Epithelial cell of prostate (primary cell): ENCODE data around the gene MAP2.
"Not testable (repeated sequence)": the region's sequence is repeated elsewhere in the genome, so short reads cannot be mapped to it uniquely, and the experiment has no call there.

ENCODE experiments used
- DNase-seq: peaks from one replicate; pipeline ENCODE4 v3.0.0-alpha.2; 2011; ENCODE audit warnings: low read depth, low spot score
- H3K27ac ChIP-seq: fragments of 450-650 bp; 2 replicates; pipeline ENCODE4 v1.5.1; 2017; ENCODE audit warnings: mild to moderate bottlenecking

Gene MAP2

DNA sequence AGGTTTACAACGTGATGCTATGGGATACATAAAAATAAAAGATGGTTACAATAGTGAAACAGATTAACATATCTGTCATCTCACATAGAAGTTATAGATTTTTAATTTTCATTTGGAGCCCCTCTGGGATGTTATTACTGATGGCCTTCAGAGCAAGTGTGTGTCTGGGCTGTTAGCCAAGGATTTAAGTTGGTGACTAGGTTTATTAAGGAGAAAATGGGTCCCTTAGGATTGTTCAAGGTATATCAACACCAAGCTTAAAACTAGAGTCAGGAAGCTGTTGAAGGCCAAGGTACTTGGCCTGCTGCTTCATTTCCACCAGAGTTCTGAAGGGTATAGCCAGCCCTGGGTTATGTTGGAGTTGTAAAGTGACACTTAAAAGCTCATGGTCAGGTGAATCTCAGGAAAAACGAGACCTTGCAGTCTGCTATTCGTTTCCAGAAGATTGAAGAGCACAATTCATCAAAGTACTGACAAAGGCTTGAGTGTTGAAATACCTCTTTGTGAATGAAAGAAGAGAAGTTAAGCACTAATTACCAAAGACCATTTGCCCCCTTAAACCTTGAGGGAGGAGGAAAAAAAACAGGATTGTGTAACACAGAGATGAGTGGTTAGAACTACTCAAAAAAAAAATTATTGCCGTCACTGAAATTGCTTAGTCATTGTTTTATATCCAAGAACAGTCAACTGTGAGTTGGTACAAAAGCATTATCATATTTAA, 48.4 kb downstream of the MAP2 start:
- peak overlapping the region; percentile 79 for H3K27ac ChIP-seq
- DNase-seq, result peak; percentile 16

DNA sequence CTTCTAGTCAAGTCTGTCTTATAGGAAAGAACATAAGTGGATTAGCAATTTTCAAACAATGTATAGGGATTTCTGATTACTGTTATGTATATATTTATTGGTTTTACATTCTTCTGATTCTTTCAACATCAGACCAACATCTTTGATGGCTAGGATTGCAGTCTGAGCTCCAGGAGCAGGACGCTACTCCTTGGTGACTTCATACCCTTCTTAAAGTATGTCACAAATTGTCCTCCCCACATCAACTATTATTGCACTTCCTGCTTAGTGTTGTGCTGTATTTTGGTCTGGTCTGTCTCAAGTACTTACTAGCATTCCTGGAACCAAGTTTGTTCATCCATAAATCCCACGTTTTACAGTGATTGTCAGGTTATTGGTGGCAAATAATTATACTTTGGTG, 49.0 kb downstream of the MAP2 start:
- no peak for DNase-seq
- H3K27ac ChIP-seq, result peak overlapping the region; percentile 79

DNA sequence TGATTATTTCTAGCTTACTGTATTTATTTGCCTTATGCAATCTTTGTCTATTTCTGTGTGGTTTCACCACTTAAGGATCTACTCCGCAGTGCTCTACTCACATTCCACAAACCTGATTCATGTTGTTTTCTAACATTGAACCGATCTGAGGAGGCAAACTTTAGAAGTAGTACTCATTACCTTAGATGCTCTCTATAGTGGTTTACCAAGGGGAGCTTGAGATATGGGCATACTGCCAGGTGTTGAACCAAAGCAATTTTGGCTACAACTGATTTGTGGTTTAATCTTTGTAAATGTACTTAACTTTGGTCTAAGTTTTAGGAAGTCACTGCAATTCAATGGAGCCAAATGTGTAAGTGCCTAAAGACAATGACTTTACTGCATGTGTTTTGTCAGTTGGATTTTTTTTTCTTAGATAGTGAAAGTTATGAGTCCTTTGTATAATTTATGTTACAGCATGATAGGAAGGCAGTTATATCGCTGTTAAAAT, 50.1 kb downstream of the MAP2 start:
- DNase-seq, result peak; percentile 68
- H3K27ac ChIP-seq, result peak overlapping the region; percentile 79

DNA sequence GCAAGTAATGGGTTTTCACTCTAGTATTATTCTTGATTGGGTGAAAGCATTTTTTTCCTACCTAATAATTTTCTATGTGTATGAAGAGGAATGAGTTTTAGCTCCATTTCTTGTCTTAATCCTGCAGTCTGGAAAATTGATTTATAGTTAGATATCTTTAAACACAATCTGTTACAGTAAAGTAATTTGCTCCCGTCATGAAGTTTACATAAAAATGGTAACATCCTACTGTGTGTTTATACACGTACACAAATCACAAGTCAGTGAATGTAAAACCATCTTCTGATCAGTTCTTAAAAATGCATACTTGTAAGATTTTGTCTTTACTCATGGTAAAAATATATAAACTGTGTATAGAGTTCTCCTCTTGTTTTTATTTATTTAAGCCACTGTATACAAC, 51.1 kb downstream of the MAP2 start:
- no peak for DNase-seq
- H3K27ac ChIP-seq, result no peak overlapping the region

DNA sequence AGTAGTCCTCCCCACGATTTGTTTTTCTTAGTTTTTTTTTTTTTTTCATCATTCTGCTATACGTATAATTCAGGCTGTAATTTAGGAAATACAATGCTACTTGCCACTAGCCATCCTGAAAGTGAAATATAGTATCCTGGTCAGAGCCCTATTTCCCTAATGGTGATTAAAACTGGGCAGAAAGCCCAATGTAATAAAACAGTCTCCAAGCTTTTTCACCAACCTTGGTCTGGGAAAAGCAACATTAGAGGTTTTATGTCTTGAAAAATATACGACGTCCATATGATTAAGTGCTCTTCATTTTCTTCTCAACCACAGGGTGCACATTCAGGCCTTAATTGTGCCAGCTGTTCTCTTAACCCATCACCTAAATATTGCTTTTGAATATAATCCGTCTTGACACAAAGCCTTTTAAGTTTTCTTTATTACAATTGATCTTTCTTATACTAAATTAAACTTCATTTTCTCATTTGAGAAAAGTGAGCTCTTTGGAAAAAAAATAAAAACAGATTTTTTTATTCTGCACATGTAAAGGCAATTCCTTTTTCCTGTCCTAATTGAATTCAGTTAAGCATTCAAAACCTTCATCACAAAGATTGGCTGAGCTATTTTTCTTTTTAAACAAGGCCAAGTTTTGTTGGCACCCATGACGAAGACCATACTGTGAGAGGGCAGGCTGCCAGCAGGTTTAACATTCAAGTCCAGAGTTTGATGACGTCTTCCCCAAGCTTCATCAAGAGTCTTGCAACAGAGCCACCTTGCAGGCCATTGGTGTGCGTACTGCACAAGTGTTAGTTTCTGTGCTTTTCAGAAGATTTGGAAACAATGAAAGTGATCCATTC, 52.7 kb downstream of the MAP2 start:
- DNase-seq, result peak; percentile 24
- H3K27ac ChIP-seq, result no peak overlapping the region

DNA sequence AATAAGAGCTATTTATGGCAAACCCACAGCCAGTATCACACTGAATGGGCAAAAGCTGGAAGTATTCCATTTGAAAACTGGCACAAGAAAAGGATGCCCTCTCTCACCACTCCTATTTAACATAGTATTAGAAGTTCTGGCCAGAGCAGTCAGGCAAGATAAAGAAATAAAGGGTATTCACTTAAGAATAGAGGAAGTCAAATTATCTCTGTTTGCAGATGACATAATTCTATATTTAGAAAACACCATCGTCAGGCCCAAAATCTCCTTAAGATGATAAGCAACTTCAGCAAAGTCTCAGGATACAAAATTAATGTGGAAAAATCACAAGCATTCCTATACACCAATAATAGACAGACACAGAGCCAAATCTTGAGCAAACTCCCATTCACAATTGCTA, 68.4 kb downstream of the MAP2 start:
- not testable (repeated sequence) for H3K27ac ChIP-seq, DNase-seq

DNA sequence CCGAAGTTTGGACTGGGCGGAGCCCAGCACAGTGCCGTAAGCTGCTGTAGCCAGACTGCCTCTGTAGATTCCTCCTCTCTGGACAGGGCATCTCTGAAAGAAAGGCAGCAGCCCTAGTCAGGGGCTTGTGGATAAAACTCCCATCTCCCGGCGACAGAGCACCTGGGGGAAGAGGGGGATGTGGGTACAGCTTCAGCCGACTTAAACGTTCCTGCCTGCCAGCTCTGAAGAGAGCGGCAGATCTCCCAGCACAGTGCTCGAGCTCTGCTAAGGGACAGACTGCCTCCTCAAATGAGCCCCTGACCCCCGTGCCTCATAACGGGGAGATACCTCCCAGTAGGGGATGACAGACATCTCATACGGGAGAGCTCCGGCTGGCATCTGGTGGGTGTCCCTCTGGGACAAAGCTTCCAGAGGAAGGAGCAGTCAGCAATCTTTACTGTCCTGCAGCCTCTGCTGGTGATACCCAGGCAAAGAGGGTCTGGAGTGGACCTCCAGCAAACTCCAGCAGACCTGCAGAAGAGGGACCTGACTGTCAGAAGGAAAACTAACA, 71.3 kb downstream of the MAP2 start:
- H3K27ac ChIP-seq, result peak overlapping the region; percentile 73

DNA sequence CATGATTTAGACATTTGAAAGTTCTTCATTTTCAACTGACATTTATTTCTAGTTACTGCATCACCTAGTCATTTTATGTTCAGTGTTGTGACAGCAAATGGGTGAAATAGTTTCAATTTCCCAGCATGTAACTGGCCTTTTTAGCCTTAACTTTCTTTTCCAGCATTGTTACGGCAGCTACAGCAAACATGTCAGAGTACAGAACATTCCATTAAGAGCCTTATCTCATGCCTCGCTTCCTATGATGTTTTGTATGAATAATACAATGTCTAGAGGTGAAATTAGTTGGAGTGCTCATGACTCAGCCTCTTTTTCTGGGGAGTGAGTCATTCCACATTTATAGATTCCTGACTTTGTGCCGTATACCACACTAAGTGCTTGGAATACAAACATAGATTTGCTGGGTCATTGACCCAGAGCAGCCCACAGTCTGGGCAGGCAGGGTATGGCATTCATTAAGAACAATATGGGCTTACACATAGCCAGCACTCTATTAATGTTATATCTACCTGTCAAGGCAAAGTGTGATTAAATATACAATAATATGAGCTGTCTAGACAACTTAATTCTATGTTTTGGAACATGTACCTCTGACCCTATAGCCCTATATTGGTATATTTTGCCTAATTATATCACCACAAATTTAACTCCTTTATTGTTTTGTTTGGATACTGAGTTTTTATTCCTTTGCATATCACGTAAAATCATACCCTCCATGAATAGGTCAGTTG, 72.2 kb downstream of the MAP2 start:
- peak overlapping the region; percentile 73 for H3K27ac ChIP-seq
- peak; percentile 92 for DNase-seq

More for the DNA sequence above, 71.3 kb downstream of the MAP2 start:
- not testable (repeated sequence) for DNase-seq

DNA sequence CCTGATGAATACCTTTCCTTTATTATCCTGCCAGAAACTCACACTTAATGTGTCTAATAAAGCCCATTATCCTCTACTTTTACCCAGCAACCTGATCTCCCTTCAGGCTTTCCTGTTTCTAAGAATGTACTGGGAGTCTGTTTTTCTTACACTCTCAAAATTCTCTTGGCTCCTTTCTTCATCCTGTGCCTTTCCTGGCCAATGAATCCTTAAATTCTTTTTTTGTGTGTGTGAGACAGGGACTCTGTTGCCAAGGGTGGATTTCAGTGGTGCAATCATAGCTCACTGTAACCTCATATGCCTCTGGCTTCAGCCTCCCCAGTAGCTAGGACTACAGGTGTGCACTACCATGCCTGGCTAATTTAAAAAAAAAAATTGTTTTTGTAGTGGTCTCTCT, 72.7 kb downstream of the MAP2 start:
- peak overlapping the region; percentile 73 for H3K27ac ChIP-seq
- no peak for DNase-seq

DNA sequence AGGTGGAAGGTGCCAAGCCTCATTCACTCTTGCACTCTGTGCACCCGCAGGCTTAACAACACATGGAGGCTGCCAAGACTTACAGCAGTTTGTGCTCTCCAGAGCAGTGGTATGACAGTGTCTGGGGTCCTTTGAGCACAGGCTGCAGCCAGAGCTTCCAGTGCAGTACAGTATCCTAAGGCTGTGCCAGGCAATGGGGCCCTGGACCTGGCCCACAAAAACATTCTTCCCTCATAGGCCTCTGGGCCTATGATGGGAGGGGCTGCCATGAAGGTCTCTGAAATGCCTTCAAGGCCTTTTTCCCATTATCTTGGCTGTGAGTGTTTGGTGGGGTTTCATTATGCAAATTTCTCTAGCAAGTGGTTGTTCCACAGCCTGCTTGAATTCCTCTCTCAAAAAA, 74.8 kb downstream of the MAP2 start:
- DNase-seq, result no peak
- H3K27ac ChIP-seq, result no peak overlapping the region

DNA sequence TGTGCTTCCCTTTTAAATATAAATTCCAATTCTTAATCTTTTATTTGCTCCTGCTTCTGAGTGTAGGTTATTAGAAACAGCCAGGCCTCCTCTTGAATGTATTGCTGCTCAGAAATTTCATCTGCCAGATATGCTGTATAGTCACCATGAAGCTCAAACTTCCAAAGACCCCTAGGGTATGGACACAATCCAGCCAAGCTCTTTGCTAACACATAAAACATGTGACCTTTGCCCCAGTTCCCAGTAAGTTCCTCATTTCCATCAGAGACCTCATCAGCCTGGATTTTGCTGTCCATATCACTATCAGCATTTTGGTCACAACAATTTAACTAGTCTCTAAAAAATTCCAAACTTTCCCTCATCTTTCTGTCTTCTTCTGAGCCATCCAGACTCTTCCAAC, 75.2 kb downstream of the MAP2 start:
- H3K27ac ChIP-seq, result no peak overlapping the region
- no peak for DNase-seq

DNA sequence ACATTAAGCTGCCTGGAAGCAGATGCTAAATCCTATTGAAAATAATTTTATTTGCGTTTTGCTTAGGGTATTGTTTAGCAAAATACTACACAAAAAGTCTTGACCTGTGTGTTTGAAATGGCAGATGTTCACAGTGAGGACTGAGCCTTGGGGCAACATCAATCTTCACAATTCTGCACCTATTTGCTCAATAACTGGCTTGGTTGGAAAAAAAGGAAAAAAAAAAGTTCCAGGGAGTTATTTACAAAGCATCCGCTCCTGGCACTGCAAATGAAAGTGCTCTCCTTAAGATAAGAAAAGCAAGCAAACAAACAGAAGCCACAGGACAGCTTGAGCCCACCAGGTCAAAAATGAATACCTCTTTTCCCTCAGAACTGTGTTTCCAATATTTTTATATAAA, 77.7 kb downstream of the MAP2 start:
- DNase-seq, result no peak
- no peak overlapping the region for H3K27ac ChIP-seq

DNA sequence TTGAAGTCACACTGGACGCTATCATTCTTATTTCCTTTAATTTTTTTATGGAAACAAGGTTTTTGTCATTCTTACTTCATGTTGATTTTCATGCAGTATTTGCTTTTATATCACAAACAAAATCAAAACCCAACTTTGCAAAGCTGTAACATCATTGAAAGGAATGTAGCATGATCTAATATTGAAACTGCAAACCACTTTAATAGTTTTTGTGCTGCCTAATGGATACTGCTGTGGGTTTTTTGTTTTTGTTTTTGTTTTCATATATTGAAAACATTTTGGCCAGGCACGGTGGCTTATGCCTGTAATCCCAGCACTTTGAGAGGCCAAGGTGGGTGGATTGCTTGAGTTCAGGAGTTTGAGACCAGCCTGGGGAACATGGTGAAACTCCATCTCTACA, 81.6 kb downstream of the MAP2 start:
- H3K27ac ChIP-seq, result no peak overlapping the region
- no peak for DNase-seq

DNA sequence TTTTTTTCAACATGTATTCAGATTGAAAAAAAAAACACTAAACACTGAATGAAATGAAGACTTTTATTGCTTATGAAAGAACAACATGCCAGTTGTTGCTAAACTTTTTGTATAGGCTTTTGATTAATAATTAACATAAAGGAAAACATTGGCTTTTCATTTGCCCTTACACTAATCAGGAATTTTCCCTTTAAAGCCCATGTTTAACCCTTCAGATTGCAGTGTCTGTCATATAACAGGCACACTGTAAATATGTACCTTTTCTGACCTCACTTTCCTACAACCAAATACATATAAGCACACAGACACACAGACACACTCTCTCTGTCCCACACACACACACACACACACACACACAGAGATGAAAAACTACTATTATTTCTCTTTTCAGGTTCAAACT, 84.4 kb downstream of the MAP2 start:
- DNase-seq, result no peak
- no peak overlapping the region for H3K27ac ChIP-seq

DNA sequence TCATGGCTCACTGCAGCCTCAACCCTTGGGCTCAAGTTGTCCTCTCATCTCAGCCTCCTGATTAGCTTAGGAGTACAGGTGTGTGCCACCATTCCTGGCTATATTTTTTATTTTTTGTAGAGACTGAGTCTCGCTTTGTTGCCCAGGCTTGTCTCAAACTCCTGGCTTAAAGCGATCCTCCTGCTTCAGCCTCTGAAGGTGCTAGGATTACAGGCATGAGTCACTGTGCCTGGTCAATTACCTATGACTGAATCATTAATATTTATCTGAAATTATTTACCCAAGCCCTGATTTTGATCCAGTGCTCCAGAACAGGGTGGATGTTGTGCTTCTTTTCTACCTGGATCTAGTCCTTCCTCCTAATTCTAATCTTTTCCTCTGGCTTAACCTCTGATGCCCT, 87.8 kb downstream of the MAP2 start:
- H3K27ac ChIP-seq, result no peak overlapping the region
- no peak for DNase-seq

DNA sequence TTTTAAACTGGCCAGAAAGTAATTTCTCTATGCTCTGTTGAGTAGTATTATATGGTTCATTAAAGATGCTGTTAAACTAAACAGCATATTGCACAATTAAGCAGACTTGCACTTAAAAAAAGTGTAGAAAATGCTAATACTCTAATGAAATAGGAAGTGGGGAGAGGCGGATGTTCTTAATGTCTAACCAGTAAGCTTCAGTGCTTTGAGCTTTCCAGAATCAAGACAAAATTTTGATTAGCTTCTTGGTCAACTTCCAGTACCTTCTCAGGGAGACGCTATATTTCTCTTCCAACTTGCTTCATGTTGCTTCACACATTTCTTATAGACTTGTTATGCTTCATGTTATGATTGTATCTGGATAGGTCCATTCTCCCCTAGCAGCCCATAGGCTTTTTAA, 89.1 kb downstream of the MAP2 start:
- no peak for DNase-seq

DNA sequence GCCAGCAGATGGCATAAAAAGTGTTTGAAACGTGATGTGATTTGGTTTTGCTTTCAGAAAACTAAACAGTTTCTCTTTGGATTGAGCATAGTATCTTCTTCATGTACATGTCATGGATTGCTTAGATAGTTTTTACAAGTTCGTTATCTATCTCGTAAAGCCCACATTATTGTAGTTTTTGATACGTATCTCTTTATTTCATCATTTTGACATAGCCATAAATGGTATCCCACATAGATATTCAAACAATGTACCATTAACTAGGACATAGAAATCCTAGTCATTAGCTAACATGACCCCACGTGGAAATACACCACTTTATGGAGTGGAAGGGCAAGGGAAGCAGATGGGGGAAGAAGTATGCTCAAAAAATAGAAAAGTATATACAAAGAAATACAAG, 93.6 kb downstream of the MAP2 start:
- H3K27ac ChIP-seq, result no peak overlapping the region
- no peak for DNase-seq

More for the DNA sequence above, 89.1 kb downstream of the MAP2 start:
- H3K27ac ChIP-seq, result no peak overlapping the region

DNA sequence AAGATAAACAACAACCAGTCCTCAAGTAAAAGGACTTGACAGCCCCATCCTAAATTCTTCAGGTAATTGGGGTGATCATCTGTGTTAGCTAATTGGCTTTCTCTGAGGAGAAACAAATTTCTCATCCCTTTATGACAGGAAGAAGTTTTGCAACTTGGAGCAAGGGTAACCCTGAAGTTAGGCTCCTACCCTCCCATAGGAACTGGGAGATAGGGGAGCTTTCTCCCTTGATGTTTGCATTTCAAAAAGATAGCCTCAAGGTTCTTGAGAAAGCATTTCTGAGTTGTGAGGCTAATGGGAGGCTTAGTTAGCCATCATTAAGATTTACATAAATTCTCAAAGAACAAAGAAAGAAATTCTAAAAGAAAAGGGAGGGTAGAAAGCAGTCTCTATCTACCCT, 95.4 kb downstream of the MAP2 start:
- DNase-seq, result no peak
- H3K27ac ChIP-seq, result no peak overlapping the region

DNA sequence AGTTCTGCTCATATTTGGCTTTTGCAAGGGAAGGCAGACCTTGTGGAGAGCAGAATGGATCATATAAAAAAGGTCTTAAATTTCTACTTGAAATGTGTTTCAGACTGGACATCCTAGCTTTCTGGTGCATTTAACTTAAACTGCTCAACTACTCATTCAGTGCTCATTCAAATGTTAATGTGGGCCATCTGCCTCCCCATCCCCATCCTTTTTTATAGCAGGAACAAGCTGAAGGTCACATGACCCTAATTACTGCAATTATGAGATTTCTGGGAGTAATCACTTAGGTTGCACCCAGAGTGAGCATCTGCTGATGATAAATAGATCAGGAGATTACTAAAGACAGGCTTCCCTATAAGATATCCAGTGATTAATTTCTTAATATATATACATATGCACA, 96.1 kb downstream of the MAP2 start:
- DNase-seq, result no peak
- H3K27ac ChIP-seq, result no peak overlapping the region

DNA sequence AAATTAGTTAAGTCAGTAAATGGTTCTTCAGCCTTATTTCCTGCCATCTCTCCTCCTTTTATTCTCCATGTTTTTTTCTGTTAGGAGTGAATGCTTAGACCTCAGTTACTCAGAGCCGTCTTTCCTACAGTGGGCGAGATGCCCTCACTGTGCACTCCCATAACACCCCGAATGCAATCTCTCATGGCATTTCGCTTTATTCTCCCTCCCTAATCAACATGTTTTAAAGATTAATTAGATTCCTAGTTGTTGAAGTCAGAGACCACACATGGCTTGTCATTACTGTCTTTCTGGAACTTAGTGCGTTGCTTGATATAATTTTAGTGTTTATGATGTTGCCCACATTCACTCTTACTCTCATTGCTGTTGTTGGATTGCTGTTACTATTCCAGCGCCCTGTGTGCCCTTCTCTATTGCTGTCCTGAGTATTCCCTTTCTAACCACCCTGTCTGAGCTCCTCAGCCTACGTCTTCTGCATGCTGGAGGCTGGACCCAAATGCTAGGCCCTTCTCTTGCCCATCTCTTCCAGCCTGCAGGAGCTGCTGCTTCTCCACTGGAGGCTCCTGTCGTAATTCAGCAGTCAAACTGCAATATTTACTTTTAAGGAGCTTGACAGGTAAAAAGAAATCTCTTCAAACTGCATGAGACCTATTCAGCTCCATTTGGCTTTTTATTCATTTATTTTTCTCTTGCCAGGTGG, 99.3 kb downstream of the MAP2 start:
- DNase-seq, result no peak
- H3K27ac ChIP-seq, result no peak overlapping the region
